Hematopoietic multipotent progenitor cell treated with erythropoietin and hydrocortisone succinate and interleukin-3 and kit ligand, for 15 days (in vitro differentiated cells): ENCODE measurements around the gene IL16.
A peak's percentile ranks its signal among the peaks of the same experiment; 100 is the strongest.

Experiments
- DNase-seq: peaks from one replicate; pipeline ENCODE4 v3.0.0-alpha.2; 2015; ENCODE audit warnings: low spot score

Gene IL16

GRCh38 chr15:81257435-81257834, 60.8 kb downstream of the IL16 start:
- no peak for DNase-seq

DNA sequence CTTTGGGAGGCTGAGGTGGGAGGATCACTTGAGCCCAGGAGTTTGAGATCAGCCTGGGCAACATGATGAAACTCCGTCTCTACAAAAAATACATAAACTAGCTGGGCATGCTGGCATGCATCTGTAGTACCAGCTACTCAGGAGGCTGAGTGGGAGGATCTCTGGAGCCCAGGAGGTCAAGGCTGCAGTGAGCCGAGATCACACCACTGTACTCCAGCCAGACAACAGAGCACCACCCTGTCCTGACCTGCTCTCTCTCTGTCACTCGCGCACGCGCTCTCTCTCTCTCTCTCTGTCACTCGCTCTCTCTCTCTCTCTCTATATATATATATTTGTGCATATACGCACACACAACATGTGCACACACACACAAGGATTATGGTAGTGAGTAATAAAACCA, 61.8 kb downstream of the IL16 start:
- no peak for DNase-seq

- no peak for DNase-seq
Observed at GRCh38 chr15:81259760-81260298, 63.1 kb downstream of the IL16 start.

DNA sequence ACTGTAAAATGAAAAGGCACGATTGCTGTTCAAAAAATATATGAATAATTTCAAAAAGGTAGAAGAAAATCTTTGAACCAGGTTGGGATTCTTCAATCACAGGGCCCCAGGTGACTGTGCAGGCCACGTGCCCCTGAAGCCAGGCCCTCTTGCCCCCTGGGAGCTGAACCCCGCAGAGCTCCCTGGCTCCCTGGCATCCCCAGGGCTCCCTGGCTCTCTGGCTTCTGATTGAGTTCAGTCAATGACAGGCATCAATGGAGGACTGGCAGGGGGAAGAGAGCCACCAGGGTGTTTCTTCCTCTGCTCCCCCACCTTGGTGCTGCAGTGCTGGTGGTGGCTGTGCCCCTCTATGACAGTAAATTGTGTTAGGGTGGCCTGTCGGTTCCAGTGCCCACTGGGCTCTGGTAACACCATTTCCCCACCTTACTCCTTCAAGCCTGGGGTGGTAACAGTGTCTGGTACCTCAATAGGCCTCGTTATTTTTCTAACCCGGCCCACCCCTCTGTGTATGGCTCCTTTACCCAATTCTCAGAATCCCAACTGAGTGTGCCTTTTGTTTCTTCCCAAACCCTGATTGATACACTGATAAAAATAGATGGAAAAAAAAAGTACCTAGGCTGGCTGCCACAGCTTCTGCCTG, 64.6 kb downstream of the IL16 start:
- no peak for DNase-seq

DNA sequence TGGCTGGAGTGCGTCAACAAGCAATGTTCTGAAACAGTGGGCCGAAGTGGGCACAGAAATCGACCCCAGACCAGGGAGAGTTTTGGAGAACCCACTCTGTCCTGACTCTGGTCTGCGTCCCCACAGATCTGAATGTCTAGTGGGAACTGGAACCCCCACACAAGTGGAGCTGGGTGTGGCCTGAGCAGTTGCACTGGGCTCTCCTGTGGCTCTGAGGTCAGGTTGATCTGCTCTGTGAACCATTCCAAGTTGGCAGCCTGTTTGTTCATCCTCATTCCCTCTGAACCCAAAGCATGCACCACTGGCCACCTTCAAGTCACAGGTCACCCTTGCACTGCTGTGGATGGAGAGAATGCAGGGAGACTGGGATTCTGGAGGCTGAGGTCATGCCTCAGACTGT, 66.8 kb downstream of the IL16 start:
- DNase-seq, result no peak

GRCh38 chr15:81264072-81264857, 67.6 kb downstream of the IL16 start:
- DNase-seq, result no peak

GRCh38 chr15:81265256-81265943, 68.7 kb downstream of the IL16 start:
- DNase-seq, result no peak

GRCh38 chr15:81265944-81266775, 69.5 kb downstream of the IL16 start:
- peak; percentile 79 for DNase-seq

DNA sequence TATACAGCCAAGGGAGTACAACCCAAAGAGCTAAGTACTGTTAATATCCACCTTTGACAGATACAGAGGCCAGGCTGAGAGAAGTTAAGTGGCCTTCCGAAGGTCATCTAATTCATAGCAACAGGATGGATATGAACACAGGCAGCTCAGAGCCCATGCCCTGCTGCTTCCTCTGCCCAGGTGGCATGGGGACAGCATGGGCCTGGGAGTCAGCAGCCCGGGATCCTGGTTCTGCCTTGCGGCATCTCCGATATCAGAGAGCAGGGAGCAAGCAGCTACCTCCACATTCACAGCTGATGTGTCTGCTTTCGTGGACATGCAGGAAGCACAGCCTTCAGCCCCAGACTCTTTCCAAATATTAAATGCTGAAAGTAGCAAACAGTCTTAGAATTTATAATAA, 71.7 kb downstream of the IL16 start:
- no peak for DNase-seq

DNA sequence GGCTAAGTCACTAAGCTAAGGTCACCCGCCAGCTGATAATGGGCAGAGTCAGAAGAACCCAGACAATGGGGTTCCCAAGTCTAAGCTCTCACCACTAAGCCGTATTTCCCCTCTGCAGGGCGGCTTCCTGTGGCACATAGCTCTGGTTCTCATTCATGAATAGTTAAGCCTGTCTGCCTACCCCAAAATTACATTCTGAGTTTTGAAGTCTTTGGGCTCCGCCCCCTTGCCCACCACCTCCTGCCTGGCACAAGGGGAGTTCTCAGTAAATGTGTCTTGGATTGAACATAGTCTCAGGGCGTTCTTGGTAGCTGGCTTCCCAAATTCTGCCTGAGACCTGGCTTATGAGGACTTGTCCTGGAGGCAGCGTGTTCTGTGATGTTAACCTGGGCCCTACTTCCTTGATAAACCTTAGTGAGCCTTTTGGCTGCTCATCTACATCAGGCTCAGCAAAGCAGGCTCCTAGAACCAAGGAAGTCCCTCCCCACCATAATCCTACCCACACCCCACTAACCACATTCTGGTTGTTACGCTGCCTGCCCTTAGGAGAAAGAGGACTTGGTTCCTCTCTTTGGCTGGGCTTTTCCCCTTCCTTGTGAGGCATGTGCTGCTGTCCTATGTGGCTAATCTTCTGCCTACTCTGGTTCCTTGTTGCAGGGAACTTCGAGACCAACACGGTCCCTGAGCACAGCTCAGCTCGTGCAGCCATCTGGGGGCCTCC, 72.4 kb downstream of the IL16 start:
- DNase-seq, result no peak

- DNase-seq, result no peak
Observed at GRCh38 chr15:81270188-81270587, 73.5 kb downstream of the IL16 start.

DNA sequence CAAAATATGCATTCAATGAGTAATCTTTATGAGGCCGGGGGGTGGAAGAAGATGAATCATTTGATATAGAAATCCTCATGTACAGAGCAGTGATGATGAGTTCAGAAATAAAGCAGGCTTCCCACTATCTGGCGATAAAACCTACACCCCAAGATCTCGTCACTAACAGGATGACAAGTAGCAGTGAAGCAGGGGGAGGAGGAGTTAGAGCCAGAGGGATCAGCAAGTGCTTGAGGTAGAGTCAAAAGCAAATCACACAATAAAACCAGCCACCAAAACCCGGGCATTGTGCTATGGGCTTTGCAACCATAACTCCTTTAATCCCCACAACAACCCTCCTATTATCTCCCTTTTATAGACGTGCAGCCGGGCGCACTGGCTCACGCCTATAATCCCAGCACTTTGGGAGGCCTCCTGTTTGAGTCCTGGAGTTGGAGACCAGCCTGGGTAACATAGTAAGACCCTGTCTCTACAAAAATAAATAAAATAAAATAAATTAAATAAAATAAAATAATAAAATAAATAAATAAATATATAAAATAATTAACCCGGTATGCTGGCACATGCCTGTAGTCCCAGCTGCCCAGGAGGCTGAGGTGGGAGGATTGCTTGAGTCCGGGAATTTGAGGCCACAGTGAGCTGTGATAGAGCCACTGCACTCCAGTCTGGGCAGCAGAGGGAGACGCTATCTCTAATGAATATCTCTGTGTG, 74.3 kb downstream of the IL16 start:
- DNase-seq, result no peak

DNA sequence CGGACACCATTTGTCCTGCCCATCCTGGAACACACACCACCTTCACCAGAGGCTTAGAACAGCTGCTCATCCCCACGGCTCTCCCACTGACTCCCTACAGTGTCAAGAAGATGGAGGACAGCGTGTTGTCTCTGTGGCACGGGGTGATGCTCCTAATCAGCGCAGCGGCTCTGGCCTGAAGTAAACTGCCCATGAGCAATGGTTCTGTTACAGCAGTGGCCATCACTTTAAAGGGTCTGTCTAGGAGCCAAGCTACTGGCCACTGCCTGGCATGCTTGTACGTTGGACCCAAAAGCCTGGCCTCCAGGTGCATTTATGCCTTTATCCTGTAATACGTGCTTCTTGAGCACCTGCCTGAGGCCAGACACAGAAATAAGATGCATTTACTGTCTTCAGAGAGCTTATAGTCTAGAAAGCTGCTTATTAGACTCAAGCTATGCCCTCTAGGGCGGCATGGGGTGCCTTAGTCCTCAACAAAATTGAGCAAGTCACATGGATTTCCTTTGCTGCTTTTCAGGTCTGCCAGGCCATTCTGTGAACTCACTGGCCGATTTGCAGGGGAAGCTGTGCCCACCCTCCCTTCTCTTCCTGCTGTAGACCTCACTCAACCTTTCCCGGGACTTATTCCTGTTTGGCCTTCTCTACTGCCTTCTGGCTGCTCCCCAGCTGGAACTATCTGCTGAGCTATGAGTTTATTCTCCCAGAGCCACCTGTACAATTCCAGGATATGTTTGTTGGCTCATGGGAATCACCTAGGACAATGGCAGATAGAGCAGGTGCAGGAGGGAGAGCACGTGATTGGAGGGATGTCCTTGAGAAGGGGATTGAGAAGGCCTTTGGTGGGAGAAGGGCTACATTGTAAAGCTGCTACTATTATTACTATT, 75.3 kb downstream of the IL16 start:
- no peak for DNase-seq

GRCh38 chr15:81273200-81273599, 76.5 kb downstream of the IL16 start:
- no peak for DNase-seq

- no peak for DNase-seq
Observed at GRCh38 chr15:81273855-81274254, 77.2 kb downstream of the IL16 start.

DNA sequence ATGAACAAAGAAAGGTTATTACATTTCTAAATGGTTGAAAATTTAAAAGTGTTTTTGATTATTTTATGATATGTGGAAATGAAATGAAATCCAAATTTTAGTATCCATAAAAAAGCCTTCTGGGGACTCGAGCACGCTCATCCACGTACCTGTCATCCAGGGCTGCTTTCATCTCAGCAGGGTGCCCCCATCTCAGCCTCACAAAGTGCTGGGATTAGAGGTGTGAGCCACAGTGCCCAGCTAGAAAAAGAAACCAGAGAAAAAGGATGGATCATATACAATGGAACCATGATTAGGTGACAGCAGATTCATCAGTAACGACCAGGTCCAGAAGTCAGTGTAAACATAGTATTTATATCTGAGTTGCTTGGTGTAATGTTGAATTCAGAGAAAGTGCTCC, 77.6 kb downstream of the IL16 start:
- no peak for DNase-seq

- DNase-seq, result peak; percentile 76
Observed at GRCh38 chr15:81274931-81275707, 78.4 kb downstream of the IL16 start.

GRCh38 chr15:81275711-81276392, 79.2 kb downstream of the IL16 start:
- DNase-seq, result no peak
